CD1c-positive myeloid dendritic cell (primary cell): ENCODE results near the gene OTULIN.
A peak's percentile ranks its signal among the peaks of the same experiment; 100 is the strongest.

Source experiments
- DNase-seq: peaks from one replicate; pipeline ENCODE4 v3.0.0-alpha.2; 2016; ENCODE audit errors: extremely low spot score

Gene OTULIN

DNA sequence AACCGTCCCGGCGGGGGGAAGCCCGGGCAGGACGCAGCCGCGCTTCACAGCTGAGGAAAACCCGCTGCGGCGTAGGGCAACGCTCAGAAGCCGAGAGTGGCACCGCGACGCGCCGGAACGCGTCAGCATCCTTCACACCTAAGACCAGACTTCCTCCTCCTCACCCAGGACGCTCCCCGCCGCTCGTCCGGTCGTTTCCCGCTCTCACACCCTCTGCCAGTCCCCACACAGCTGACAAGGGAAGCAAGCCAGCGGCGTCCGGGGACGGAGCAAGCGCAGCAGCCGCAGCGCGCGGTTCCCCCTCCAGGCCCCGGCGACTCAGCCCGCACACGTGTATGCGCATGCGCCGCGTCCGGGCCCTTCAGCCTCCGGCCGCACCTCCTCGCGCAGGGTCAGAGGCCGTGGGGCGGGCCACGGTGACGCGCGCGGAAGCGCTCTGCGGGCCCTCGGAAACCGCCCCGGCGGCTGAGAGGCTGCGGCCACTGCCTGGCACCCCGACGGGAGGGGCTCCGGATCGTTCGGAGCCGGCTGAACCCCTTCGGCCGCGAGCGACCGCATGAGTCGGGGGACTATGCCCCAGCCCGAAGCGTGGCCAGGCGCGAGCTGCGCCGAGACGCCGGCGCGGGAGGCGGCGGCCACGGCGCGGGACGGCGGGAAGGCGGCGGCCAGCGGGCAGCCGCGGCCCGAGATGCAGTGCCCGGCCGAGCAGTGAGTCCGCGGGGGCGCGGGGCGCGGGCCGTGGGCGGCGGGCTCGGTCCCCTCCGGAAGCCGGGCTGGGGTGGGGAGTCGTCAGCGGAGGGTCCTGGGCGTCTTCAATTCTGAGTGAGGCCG lies at the start of gene OTULIN:
Gene OTULIN, plus strand, starts transcription at position 449 of the 831 bp plus-strand sequence. Its CDS starts 108 bp downstream, at position 557.
- DNase-seq: peak; percentile 97

DNA sequence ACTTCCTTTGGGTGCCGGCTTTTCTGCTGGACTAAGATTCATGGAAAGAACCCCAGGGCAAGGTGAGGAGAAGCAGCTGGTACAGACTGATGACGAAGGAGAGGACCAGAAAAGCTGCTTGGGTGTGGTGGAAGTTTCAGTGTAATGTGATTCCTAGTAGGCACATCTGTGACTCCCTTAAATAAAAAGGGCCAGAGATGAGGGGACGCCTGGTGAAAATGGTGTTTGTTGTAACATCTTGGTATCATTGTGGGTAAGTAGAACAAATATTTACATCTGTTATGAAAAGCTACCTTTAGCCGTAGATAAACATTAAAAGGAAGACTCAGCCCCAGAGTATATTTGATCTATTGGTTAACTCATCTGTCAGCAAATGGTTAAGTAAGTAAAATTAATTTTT lies 49.2 kb upstream of the OTULIN start:
- no peak for DNase-seq

DNA sequence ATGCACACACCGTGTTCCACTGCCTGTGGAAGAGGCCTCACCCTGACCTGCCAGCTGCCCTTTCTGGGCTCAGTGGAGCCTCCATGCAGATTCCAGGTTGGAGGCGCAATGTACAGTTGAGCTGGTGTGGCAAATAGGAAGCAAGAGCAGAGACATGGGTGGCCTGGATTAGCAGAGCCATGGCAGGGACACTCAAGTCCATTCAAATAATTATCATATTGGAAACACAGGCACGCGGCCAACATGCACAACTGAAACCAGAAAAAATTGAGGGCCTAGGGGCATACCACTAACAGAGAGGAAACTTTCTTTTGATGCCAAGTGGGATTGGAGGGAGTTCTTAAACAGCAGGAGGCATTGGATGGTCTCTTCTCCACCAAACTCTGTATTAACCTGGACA lies 47.1 kb upstream of the OTULIN start:
- no peak for DNase-seq

DNA sequence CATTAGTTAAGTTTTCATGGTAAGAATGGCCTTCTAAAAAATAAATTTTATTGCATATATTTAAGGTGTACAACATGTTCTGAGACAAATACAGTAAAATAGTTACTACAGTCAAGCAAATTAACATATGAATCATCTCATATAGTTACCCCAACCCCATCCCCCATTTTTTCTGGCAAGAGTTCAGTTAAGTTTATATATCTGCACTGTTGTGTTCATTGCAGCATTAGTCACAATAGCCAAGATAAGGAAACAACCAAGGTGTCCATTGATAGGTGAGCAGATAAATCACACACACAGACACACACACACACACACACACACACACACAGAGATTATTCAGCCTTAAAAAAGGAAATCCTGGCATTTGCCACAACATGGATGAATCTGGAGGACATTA lies 37.2 kb upstream of the OTULIN start:
- no peak for DNase-seq

DNA sequence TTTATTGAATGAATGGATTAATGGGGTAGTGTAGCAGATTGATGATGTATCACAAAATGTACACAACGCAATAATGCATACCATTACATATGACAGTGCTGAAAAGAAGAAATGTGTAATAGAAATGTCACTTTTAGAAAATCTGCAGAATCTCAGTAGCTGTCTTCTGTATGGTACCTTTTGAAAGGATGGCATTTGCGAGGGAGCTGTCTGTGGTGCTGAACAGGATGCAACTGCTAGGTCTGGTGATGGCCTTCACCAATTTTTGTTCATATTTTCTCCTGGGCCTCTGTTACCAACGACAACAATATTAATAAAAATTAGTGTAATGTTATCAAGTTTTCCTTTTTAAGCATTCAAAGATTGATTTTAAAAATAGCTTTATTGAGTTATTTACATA lies 36.2 kb upstream of the OTULIN start:
- peak; percentile 37 for DNase-seq

DNA sequence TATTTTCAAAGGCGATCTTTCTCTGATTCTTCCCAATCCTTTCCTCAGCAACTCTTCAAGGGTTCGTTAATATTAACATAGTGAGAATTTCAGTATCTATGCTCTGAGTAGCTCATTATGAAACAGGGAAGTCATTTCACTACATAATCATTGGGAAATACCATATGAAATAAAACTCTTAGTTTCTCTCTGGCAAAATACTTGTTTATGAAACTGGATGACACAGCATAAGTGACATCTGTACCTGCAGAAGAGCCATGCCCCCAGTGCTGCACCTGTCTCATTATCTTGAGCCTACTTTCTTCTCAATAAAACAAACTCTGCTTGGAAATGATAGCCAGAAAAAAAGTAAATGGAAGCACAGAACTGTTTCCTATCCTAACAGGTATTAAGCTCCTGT lies 33.8 kb upstream of the OTULIN start:
- DNase-seq: no peak

DNA sequence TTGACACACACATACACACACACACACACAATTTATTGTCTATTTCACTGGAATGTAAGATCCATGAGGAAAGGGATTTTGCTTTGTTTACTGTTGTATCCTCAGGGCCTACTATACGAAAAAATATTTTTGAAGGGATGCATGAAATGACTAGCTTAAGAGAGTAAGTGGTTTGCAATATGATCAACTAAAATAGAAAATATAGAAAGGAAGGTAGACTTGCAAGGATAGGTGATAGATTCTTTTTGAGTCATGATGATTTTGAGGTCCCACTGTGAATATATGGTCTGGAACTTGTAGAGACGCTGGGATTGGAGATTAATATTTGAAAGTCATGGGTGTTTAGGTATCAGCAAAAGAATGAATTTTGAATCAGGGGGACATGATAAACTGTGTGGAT lies 28.9 kb upstream of the OTULIN start:
- no peak for DNase-seq

DNA sequence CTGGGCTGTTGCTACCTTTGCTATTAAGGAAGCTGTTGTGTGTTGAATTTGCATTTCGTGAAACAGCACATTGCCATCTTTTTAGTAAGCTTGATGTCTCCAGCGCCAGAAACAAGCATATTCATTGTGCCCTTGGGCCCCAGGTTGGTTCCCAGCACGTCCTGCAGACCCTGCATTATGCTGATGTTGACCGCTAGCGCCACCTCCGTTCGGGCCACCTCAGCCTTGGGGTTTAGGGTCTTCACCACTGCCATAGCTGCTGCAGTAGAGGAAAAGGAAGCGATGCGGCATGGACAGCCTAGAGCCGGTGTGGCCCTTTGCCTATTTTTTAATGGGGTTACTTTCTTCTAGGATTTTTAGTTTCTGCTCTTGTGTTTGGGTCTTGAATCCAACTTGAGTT lies 23.8 kb upstream of the OTULIN start:
- no peak for DNase-seq

DNA sequence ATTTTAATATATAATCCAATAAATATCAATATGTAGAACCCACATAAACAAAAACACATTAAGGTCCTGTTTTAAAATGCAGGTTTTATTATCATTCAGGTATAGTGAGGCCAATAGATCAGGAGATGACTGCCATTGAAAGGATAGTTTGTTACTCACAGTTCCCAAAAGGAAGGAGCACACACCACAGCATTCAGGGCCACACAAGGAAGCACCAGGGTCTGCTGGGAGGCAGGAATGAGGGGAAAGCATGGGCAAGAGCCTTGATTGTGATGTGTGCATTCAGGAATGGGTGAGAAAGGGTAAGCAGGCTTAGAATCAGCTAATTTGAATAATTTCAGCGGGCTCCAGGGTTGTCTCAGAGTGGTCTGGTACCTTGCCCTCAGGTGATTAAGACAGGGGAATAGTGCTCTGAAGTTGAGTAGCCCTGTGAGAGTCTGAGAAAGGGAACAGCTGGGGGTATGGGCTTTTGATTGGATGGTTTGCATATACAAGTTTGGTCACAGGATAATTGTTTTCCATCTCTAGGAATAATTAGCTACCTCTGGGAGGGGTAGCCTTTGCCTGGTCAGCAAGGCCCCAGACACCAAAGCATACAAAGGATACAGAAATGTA lies 19.8 kb upstream of the OTULIN start:
- DNase-seq: no peak

DNA sequence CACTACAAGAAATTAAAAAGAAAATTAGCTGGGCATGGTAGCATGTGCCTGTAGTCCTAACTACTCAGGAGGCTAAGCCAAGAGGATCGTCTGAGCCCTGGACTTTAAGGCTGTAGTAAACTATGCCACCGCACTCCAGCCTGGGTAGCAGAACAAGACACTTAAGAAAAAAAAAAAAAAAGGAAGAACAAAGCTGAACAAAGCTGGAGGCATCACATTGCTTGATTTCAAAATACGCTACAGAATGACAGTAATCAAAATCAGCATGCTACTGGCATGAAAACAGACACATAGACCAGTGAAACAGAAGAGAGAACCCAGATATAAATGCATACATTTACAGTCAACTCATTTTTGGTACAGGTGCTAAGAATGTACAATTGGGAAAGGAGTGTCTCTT lies 14.5 kb upstream of the OTULIN start:
- DNase-seq: no peak

DNA sequence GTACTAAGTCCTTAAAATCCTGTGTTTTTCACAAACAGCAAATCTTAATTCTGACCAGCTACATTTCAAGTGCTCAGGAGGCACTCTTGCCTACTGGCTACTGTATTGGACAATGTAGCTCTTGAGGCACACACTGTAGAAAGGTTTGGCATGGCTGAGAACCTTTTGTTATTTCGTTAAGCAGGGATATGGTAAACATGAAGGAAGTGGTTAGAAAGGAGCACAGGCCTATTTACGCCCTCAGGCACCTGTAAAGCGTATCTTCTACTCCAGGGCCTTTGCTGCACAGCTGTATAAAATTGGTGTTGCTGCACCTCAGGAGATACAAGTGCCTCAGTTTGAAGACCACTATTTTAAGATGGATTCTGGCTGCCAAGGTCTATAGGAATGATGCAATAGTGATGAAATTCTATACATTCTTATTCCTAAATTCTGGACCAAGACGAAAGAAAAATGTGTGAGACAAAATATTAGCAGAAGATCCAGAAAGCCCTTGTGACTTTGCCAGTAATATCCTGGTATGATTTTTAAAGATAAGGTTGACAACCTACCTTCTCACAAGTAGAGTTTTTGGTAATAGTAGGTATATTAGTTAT lies 9.3 kb upstream of the OTULIN start:
- no peak for DNase-seq

DNA sequence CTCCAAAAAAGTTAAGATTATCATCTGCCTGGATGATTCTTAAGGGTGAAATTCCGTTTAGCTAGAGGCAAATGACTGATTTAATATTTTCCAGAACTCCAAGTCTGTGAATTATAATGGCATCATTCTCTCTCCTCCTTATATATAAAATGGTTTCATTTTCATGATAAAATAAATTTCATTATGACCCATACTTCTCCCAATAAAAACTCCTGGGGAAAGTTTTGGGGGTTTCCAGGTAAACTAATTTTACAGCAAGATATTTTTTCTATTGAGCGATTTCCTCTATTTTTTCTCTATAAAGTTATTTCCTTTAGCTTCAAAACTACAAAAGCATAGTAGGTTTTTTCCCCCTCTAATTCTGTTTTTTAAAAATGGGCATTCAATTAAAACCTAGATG lies 7.6 kb upstream of the OTULIN start:
- DNase-seq: no peak

DNA sequence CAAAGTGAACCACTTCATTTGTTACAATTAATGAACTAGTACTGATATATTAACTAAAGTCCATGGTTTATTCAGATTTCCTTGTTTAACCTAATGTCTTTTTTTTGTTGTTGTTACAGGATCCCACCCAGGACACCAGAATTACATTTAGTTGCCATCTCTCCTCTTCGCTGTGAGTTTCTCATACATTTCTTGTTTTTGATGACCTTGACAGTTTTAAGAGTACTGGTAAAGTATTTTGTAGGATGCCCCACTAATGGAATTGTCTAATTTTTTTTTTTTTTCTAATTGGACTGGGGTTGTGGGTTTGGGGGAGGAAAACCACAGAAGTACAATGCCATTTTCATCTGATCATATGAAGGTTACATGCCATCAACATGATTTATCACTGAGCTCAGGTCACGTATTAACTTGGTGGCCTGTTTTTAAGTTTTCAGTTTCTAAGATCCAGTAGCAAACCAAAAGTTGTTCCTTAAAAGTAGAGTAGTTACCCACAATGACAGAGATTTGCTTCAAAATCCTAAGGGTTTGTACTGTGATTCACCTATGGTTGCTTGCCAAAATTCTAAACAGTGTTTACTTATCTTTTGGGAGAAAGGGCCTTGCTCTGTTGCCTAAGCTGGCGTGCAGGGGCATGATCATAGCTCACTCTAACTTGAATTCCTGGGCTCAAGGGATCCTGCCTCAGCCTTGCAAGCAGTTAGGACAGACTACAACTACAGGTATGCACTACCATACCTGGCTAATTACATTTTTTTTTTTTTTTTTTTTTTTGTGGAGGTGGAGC lies 4.5 kb upstream of the OTULIN start:
- DNase-seq: no peak

DNA sequence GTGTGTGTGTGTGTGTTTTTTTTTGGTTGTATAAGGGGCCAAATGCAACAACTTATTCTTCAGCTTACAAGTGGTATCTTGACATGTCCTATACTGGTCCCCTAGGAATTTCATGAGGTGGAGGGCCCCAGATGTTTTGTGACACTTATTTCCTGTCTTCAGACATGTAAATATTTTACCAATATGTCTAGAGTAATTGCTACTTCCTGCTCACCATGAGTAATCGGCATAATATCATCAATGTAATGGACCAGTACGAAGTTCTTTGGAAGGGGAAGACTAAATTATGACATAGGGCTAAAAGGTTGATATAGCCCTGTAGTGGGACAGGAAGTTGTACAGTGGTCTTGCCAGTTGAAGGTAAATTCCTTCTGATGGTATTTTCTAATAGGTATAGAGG lies 3.7 kb upstream of the OTULIN start:
- DNase-seq: no peak

DNA sequence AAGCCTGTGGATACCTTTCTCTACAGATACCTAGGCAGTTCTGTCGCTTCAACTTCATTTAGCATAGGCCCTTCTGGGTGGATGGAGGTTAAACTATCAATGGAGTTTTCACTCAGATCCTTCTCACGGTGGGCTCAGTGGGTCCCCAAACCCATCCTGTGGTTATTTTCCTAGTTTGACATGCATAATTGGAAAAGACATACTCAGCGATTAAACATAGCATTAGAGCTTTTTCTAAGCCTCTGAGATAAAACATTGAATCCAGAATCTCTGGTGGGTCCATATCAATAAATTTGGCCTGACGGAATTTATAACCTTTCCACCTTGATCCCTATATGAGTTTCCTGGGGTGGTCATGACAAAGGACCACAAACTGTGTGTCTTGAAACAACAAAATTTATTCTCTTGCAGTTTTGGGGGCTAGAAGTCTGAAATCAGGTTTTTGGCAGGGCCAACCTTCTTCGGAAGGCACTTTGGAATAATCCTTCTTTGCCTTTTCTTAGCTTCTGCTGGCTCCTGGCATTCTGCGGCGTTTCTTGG lies 1.7 kb upstream of the OTULIN start:
- DNase-seq: no peak

DNA sequence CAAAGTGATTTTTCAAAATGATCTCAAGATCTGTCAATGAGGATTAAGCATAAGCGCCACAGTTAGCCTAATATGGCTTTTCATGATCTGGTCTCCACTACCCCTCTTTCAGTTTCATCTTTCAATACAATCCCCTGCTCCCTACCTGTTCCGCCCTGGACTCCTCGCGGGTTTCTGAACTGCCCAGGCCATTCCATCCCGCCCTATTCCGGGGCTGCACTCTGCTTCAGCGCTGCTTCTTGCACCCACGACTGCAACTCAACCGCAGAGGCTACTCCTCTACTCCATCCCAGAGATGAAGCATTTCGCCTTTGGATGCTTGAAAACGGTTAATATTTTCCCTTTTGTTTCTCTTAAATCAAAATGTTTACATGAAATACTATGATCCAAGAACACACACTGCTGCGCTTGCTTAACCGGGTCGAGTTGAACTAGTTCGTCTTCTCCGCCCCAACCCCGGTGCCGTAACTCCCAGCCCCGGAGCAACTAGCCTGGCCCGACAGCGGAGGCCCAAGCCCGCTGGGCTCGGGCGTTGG lies 716 bp upstream of the OTULIN start:
- peak; percentile 11 for DNase-seq

DNA sequence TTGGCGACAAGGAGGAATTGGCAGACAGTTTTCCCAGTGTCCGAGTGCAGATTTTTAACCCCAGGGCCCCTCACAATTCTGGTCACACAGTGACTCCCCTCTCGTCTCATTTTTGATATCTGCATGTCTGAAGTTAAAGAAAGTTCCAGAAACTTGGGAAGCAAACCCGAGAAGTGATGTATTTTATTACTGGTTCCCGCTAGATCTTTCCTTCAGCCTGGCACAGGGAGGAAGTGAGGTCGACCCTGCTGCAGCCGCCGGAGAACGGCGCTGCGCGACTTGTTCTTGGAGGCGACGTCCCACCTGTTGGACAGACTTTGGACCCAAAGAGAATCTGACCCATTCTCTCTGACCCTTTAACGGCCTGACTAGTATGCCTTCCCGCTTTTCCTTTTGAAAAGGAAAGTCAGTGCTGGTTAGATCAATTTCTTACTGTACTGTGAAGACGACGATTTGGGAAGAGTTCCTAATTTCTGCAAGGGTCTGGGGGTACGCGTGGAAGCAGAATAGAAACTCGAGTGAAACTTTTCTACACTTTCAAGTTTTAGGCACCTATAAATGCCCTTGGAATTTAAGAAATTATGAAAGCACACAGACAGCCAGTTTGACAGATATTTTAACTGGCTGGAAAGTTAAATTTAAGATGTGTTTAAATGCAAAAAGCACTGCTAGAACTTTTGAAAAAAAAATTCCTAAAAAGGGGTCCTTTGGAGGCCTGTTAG lies 744 bp downstream of the OTULIN start:
- peak; percentile 59 for DNase-seq

DNA sequence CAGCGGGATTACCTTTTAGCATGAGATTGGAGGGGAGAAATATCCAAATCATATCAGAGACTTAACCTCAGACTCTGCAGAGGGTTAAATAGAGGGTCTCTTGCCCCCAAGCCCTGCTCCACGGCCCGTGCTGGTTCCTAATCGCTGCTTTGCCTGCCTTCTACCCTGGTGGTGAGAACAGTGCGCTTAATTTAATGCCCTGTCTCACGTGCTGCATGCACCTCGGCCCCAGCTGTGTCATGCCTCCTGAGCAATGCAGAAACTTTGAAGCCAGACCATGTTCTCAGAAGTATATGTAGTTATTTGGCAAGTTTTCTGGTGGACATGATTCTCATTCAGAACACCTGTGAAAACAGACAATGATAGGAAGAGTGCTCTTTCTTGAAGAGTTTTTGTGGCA lies 1.4 kb downstream of the OTULIN start:
- peak; percentile 34 for DNase-seq

DNA sequence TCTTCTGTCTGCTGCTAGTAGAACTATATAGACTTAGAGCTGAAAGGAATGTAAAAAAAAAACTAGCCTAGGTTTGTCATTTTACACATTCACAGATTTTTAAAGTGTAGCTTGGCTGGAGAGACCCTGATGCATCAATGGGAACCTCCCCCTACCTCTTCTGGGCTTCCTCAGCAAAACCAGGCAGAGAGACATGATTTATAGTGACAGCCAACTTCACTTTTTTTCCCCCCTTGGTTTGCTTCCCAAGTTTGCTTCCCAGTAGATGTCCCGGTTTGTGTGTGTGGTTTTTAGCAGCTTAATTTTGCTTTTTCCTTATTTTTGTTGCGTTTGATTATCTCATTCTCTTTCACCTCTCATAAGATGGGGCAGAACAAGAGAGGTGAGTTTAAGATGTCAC lies 1.8 kb downstream of the OTULIN start:
- no peak for DNase-seq

DNA sequence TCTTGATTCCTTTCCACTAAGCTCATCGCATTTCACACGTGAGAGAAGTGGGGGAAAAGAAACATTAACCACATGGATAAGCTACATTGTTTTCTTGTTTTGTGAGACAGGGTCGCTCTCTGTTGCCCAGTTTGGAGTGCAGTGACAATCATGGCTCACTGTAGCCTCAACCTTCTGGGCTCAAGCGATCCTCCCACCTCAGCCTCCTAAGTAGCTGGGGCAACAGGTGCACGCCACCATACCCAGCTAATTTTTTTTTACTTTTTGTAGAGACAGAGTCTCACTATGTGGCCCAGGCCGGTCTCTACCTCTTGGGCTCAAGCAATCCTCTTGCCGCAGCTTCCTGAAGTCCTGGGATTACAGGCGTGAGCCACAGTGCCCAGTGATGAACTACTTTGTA lies 2.8 kb downstream of the OTULIN start:
- no peak for DNase-seq

DNA sequence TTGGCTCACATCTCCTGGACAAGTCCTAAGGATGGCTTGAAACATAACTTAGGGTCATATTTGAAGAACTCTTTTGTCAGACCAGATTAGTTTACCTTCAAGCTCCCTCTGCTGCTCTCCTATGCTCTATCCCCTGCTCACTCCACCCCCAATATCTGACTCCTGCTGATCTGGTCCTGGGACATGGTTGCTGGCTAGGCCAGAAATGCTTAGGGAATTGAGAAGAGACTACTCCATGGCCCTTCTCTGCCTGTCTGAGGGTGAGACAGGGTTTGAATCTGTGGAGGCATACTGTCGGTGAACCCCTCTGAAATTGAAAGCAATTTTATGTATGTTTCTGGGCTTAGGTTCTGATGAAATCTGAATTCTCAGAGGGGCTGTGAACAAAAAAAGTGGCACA lies 3.3 kb downstream of the OTULIN start:
- no peak for DNase-seq
